HepG2 (cell line): ENCODE data around the gene PEX11G. TPM values are rescaled to one million over a fixed set of nuclear protein-coding genes. Genes with fewer than 3 reads are reported as not detected.

Experiments used
- ATAC-seq: fragments of 200-7000 bp; cut with Tn5 transposase; 3 replicates; pipeline ENCODE4 v1.9.1; 2020; ENCODE audit warnings: mild to moderate bottlenecking, moderate library complexity
- BruUV-seq: library from RNA; stranded (reverse); fragments of 400-500 nt; replicated peaks from 2 replicates; lab custom pipeline; 2021; lab: Mats Ljungman, UMichigan
- CTCF ChIA-PET: fragments of 300-600 bp; formaldehyde crosslinking; extraction: SDS; loops from one replicate; lab custom pipeline; 2021; ENCODE audit warnings: low total read pairs, inconsistent platforms, low intra/inter-chr PET ratio; lab: Yijun Ruan, JAX
- POLR2A ChIA-PET: fragments of 350-600 bp; sonication (Branson Sonifier 250); formaldehyde crosslinking; loops from one replicate; lab custom pipeline; 2020; ENCODE audit warnings: antibody characterized with exemption, inconsistent platforms; lab: Yijun Ruan, JAX
- DNase-seq: peaks from one replicate; pipeline ENCODE4 v3.0.0-alpha.2; 2015; ENCODE audit warnings: low spot score
- FAIRE-seq: peaks from 3 replicates; lab custom pipeline; 2011; peaks lifted over from hg19 to GRCh38; lab: Jason Lieb, UNC
- H2AFZ ChIP-seq: one replicate; pipeline ENCODE4 v1.6.1; 2011; ENCODE audit warnings: low read length, inconsistent platforms
- H3K27ac ChIP-seq: fragments of 300-600 bp; 3 replicates; pipeline ENCODE4 v1.8.0; 2011; ENCODE audit warnings: mixed run types, mild to moderate bottlenecking, mixed read lengths, low read length, inconsistent platforms; ENCODE audit not compliant: insufficient read depth; ENCODE audit errors: extremely low read length
- H3K27me3 ChIP-seq, 2 experiments: fragments of 200-600 bp in 1 of 2; 2 replicates in 1 of 2; 3 replicates in 1 of 2; pipeline versions ENCODE4 v1.6.0 to v1.8.0; 2011; ENCODE audit warnings: low read length in 2 of 2, mild to moderate bottlenecking in 2 of 2, moderate library complexity in 2 of 2, inconsistent platforms in 1 of 2; ENCODE audit not compliant: insufficient read depth in 2 of 2, control insufficient read depth in 1 of 2
- H3K36me3 ChIP-seq, 2 experiments: fragments of 200-600 bp in 1 of 2; replicated peaks in 1 of 2; 2 replicates in 1 of 2; 3 replicates in 1 of 2; pipeline versions ENCODE4 v1.5.1 to v1.8.0; 2011; ENCODE audit warnings: low read length in 2 of 2, inconsistent platforms in 1 of 2; ENCODE audit not compliant: insufficient read depth in 2 of 2, control insufficient read depth in 1 of 2
- H3K4me1 ChIP-seq: 2 replicates; pipeline ENCODE4 v1.5.1; 2012; ENCODE audit warnings: low read length, inconsistent platforms; ENCODE audit not compliant: insufficient read depth
- H3K4me2 ChIP-seq: 2 replicates; pipeline ENCODE4 v1.6.0; 2011; ENCODE audit warnings: low read depth, low read length, inconsistent platforms
- H3K4me3 ChIP-seq, 3 experiments: fragments of 200-600 bp in 1 of 3; sonication (generic), shearing (Covaris generic) in 1 of 3; replicated peaks in 1 of 3; 2 replicates each; pipeline ENCODE4 v1.5.1; 2011 to 2016; ENCODE audit warnings: low read length in 3 of 3, inconsistent platforms in 2 of 3, low read depth in 2 of 3, mild to moderate bottlenecking in 2 of 3, control low read depth in 1 of 3, mixed read lengths in 1 of 3; ENCODE audit not compliant: insufficient read depth in 1 of 3
- H3K79me2 ChIP-seq: one replicate; pipeline ENCODE4 v1.6.1; 2011; ENCODE audit warnings: low read length, inconsistent platforms; ENCODE audit not compliant: insufficient read depth
- H3K9ac ChIP-seq: 2 replicates; pipeline ENCODE4 v1.6.0; 2011; ENCODE audit warnings: mild to moderate bottlenecking, low read depth, low read length, inconsistent platforms; ENCODE audit not compliant: insufficient read depth
- H3K9me3 ChIP-seq: 2 replicates; pipeline ENCODE4 v1.5.1; 2012; ENCODE audit warnings: mild to moderate bottlenecking, low read length
- H4K20me1 ChIP-seq: 2 replicates; pipeline ENCODE4 v1.6.0; 2011; ENCODE audit warnings: inconsistent platforms, mild to moderate bottlenecking, low read length, moderate library complexity; ENCODE audit not compliant: insufficient read depth
- ATRX ChIP-seq: sonication (generic); formaldehyde crosslinking; IDR thresholded peaks from 2 replicates; pipeline ENCODE4 v1.4.0; 2020; ENCODE audit warnings: missing genetic modification reagents, borderline replicate concordance
- SALL2 ChIP-seq: sonication (generic); formaldehyde crosslinking; IDR thresholded peaks from 2 replicates; pipeline ENCODE4 v1.8.1; 2023; ENCODE audit warnings: mild to moderate bottlenecking, missing genetic modification reagents, inconsistent platforms
- SP140L ChIP-seq: sonication (generic); formaldehyde crosslinking; IDR thresholded peaks from 2 replicates; pipeline ENCODE4 v1.4.0; 2020; ENCODE audit warnings: missing genetic modification reagents, borderline replicate concordance
- ZBTB21 ChIP-seq: sonication (generic); formaldehyde crosslinking; IDR thresholded peaks from 2 replicates; pipeline ENCODE4 v1.4.0; 2020; ENCODE audit warnings: missing genetic modification reagents
- ZMYM3 ChIP-seq: sonication (generic); formaldehyde crosslinking; IDR thresholded peaks from 2 replicates; pipeline ENCODE4 v1.5.1; 2020; ENCODE audit warnings: mild to moderate bottlenecking, missing genetic modification reagents
- ZNF234 ChIP-seq: sonication (generic); formaldehyde crosslinking; conservative IDR thresholded peaks from 2 replicates; pipeline ENCODE4 v1.5.1; 2020; ENCODE audit warnings: mild to moderate bottlenecking, missing genetic modification reagents
- ZNF430 ChIP-seq: sonication (generic); formaldehyde crosslinking; IDR thresholded peaks from 2 replicates; pipeline ENCODE4 v1.9.0; 2021; ENCODE audit warnings: mild to moderate bottlenecking, missing genetic modification reagents
- ZNF629 ChIP-seq: sonication (generic); formaldehyde crosslinking; conservative IDR thresholded peaks from 2 replicates; pipeline ENCODE4 v1.5.0; 2020; ENCODE audit warnings: missing genetic modification reagents
- ZNF724P ChIP-seq: sonication (generic); formaldehyde crosslinking; IDR thresholded peaks from 2 replicates; pipeline ENCODE4 v1.8.0; 2022; ENCODE audit warnings: missing genetic modification reagents, borderline replicate concordance
- ZZZ3 ChIP-seq: sonication (generic); formaldehyde crosslinking; IDR thresholded peaks from 2 replicates; pipeline ENCODE4 v1.4.0; 2020; ENCODE audit warnings: missing genetic modification reagents, mild to moderate bottlenecking, borderline replicate concordance
- WGBS: methylation state at CpG from one replicate; pipeline ENCODE4 v1.1.6; 2017; ENCODE audit warnings: low lambda C conversion rate; 5-methylcytosine and 5-hydroxymethylcytosine counted together
- in situ Hi-C: cut with HindIII; loops from 2 replicates; pipeline ENCODE4 v1.10.0; 2017; ENCODE audit warnings: low pct_unique_long_range_greater_than_20kb; ENCODE audit not compliant: extremely low pct_ligation_motif_present
- intact Hi-C: fragments of 100-400 bp; cut with micrococcal nuclease; formaldehyde crosslinking; loops from one replicate; pipeline ENCODE4 v1.10.0; 2022; ENCODE audit not compliant: unreplicated experiment
- polyA plus RNA-seq, 8 experiments: library from polyadenylated mRNA; depleted of rRNA in 3 of 8; stranded (reverse) in 7 of 8; unstranded in 1 of 8; fragments of >200 nt; fragmentation: Illumina TruSeq in 4 of 8; extraction: Trizol in 4 of 8; gene quantifications; 2 replicates each; pipeline versions ENCODE4 v1.2.1 to v1.2.3, GENCODE V29; 2011 to 2016; ENCODE audit warnings: low read depth in 4 of 8, missing spikeins in 1 of 8, mixed read lengths in 1 of 8; ENCODE audit not compliant: insufficient read depth in 1 of 8
- total RNA-seq, 5 experiments: library from RNA; depleted of rRNA; stranded (reverse); fragments of >200 nt; fragmentation: Illumina TruSeq; extraction: Trizol; gene quantifications; 2 replicates each; pipeline ENCODE4 v1.2.3, GENCODE V29; 2016; ENCODE audit warnings: low read depth in 1 of 5
- TF ChIP-seq, protein P1 (sequence below): IDR thresholded peaks from 2 replicates; pipeline ENCODE4 v1.6.1; 2018; ENCODE audit warnings: missing genetic modification reagents, mild to moderate bottlenecking, missing compliant biosample characterization
- TF ChIP-seq, protein P2 (sequence below): sonication (generic); formaldehyde crosslinking; IDR thresholded peaks from 2 replicates; pipeline ENCODE4 v1.5.1; 2020; ENCODE audit warnings: mild to moderate bottlenecking, missing genetic modification reagents, borderline replicate concordance

PEX11G gene
- total and polyA plus RNA-seq, 2 of the 13 experiments (the other 11 are each of a cell fraction or from before 2014, with no cell fraction given): not detected

GRCh38 chr19:7502552-7502951 is 13.7 kb upstream of the PEX11G start:
- no peaks in the 10 kb centered on the region for H3K79me2 ChIP-seq
- no peak overlapping the region for H3K27ac ChIP-seq
- no peak overlapping the region for H3K4me2 ChIP-seq
- no peaks in the 10 kb centered on the region for H3K9me3 ChIP-seq
- FAIRE-seq (no peak), ATAC-seq (no peak), DNase-seq (no peak)
- peaks cover 8% of the 10 kb centered on the region for H3K4me1 ChIP-seq
- no peak overlapping the region for H2AFZ ChIP-seq
- H3K36me3 ChIP-seq: no peaks in the 10 kb centered on the region
- TF ChIP-seq ZMYM3 (CRISPR knock-in tag) (0 out of 2 replicates have a peak, but pooled peaks have one; percentile 28), ZNF430 (CRISPR knock-in tag) (no peak), ZNF724P (CRISPR knock-in tag) (no peak), ZZZ3 (no peak), ZNF629 (CRISPR knock-in tag) (peak; percentile 79)
- TF ChIP-seq, protein P1, sequence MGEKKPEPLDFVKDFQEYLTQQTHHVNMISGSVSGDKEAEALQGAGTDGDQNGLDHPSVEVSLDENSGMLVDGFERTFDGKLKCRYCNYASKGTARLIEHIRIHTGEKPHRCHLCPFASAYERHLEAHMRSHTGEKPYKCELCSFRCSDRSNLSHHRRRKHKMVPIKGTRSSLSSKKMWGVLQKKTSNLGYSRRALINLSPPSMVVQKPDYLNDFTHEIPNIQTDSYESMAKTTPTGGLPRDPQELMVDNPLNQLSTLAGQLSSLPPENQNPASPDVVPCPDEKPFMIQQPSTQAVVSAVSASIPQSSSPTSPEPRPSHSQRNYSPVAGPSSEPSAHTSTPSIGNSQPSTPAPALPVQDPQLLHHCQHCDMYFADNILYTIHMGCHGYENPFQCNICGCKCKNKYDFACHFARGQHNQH (CRISPR knock-in tag): no peak
- peaks cover 0 to 5% of the 10 kb centered on the region in 2 experiments; a peak in 3 of 5 replicates for H3K27me3 ChIP-seq
- H4K20me1 ChIP-seq: no peaks in the 10 kb centered on the region
- WGBS: 13% methylated on average over 1 of the region's 2 CpGs
- H3K9ac ChIP-seq: no peak overlapping the region
- ChIA-PET CTCF (no interaction called here), POLR2A (no interaction called here)
- intact Hi-C loops (no loop called here), in situ Hi-C loops (no loop called here)
- BruUV-seq: no TSS peak
- no peak overlapping the region for H3K4me3 ChIP-seq

DNA sequence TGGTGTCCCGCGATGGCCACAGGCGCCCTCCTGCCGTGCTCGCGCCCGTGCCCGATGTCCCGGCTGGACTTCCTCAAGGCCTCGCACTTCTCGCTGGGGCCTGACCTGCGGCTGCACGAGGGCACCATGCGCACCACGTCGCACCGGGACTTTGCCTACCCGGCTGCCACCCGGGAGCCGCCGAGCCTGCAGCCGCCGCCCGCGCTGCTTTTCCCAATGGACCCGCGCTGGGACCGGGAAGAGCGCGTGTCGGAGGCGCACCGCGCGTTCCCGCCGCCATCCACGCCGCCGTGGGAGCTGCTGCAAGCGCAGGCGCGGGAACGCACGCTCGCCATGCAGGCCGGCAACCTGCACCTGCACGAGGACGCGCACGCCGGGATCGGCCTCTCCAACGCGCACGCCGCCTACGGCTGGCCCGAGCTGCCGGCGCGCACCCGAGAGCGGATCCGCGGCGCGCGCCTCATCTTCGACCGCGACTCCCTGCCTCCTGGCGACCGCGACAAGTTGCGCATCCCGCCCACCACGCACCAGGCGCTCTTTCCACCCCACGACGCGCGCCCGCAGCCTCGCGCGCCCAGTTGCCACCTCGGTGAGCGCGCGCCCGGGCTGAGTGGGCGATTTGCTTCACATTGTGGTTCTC is 12.1 kb upstream of the PEX11G start:
- Histone ChIP-seq H3K9ac (no peak overlapping the region), H3K79me2 (no peaks in the 10 kb centered on the region), H3K27me3 (peaks cover 0 to 5% of the 10 kb centered on the region in 2 experiments; a peak in 3 of 5 replicates), H3K4me2 (peak overlapping the region; percentile 57), H4K20me1 (no peaks in the 10 kb centered on the region), H3K36me3 (no peaks in the 10 kb centered on the region), H3K9me3 (no peaks in the 10 kb centered on the region), H2AFZ (no peak overlapping the region), H3K4me1 (peaks cover 8% of the 10 kb centered on the region), H3K27ac (no peak overlapping the region), H3K4me3 (peak overlapping the region in 2 of 3 experiments; percentile 41 to 55; a peak in 3 of 6 replicates)
- BruUV-seq: no TSS peak
- intact Hi-C loops (no loop called here), in situ Hi-C loops (no loop called here)
- CTCF ChIA-PET: no interaction called here
- peak; percentile 35 for DNase-seq
- peak; percentile 68 for ATAC-seq
- POLR2A ChIA-PET: no interaction called here
- no CpG with 5 or more reads among the region's 93 CpGs for WGBS
- no peak for FAIRE-seq
- no peak for TF ChIP-seq ZNF234 (CRISPR knock-in tag)
- no peak for TF ChIP-seq SALL2 (CRISPR knock-in tag)
- TF ChIP-seq, protein P2, sequence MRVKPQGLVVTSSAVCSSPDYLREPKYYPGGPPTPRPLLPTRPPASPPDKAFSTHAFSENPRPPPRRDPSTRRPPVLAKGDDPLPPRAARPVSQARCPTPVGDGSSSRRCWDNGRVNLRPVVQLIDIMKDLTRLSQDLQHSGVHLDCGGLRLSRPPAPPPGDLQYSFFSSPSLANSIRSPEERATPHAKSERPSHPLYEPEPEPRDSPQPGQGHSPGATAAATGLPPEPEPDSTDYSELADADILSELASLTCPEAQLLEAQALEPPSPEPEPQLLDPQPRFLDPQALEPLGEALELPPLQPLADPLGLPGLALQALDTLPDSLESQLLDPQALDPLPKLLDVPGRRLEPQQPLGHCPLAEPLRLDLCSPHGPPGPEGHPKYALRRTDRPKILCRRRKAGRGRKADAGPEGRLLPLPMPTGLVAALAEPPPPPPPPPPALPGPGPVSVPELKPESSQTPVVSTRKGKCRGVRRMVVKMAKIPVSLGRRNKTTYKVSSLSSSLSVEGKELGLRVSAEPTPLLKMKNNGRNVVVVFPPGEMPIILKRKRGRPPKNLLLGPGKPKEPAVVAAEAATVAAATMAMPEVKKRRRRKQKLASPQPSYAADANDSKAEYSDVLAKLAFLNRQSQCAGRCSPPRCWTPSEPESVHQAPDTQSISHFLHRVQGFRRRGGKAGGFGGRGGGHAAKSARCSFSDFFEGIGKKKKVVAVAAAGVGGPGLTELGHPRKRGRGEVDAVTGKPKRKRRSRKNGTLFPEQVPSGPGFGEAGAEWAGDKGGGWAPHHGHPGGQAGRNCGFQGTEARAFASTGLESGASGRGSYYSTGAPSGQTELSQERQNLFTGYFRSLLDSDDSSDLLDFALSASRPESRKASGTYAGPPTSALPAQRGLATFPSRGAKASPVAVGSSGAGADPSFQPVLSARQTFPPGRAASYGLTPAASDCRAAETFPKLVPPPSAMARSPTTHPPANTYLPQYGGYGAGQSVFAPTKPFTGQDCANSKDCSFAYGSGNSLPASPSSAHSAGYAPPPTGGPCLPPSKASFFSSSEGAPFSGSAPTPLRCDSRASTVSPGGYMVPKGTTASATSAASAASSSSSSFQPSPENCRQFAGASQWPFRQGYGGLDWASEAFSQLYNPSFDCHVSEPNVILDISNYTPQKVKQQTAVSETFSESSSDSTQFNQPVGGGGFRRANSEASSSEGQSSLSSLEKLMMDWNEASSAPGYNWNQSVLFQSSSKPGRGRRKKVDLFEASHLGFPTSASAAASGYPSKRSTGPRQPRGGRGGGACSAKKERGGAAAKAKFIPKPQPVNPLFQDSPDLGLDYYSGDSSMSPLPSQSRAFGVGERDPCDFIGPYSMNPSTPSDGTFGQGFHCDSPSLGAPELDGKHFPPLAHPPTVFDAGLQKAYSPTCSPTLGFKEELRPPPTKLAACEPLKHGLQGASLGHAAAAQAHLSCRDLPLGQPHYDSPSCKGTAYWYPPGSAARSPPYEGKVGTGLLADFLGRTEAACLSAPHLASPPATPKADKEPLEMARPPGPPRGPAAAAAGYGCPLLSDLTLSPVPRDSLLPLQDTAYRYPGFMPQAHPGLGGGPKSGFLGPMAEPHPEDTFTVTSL: no peak
- no peak for TF ChIP-seq ATRX (CRISPR knock-in tag)
- TF ChIP-seq ZBTB21 (CRISPR knock-in tag): no peak
- TF ChIP-seq SP140L: no peak
